Gastroesophageal sphincter (tissue), 4 donors: Measurements from ENCODE around the gene GUCY2C. TPM values are rescaled to one million over a fixed set of nuclear protein-coding genes. Genes with fewer than 3 reads are reported as not detected.

Experiments
- ATAC-seq: fragments of 150-250 bp; one replicate; pipeline ENCODE4 v1.9.1; 2016; ENCODE audit warnings: mild to moderate bottlenecking, moderate library complexity
- H3K27ac ChIP-seq, 4 donors: fragments of 200-600 bp; sonication (generic) in 3 of 4; 1 replicate in 3 of 4; 2 replicates in 1 of 4; pipeline ENCODE4 v1.5.1; 2016 to 2019
- H3K27me3 ChIP-seq: fragments of 200-600 bp; sonication (generic); one replicate; pipeline ENCODE4 v1.5.1; 2019
- H3K36me3 ChIP-seq, 2 donors: fragments of 200-600 bp; sonication (generic); one replicate each; pipeline ENCODE4 v1.5.1; 2019; ENCODE audit warnings: control low read depth in 1 of 2
- H3K4me1 ChIP-seq, 3 donors: fragments of 200-600 bp; sonication (generic); 1 replicate in 2 of 3; 2 replicates in 1 of 3; pipeline ENCODE4 v1.5.1; 2016 to 2019; ENCODE audit warnings: control low read depth in 2 of 3
- H3K4me3 ChIP-seq, 2 donors: fragments of 200-600 bp; sonication (generic); one replicate each; pipeline ENCODE4 v1.5.1; 2019; ENCODE audit warnings: mild to moderate bottlenecking in 1 of 2, moderate library complexity in 1 of 2
- H3K9me3 ChIP-seq, 3 donors: fragments of 200-600 bp; sonication (generic); one replicate each; pipeline ENCODE4 v1.5.1; 2017 to 2019; ENCODE audit warnings: control low read depth in 2 of 3
- EP300 ChIP-seq: sonication (generic); formaldehyde crosslinking; IDR thresholded peaks from one replicate; pipeline ENCODE4 v1.6.1; 2017; ENCODE audit warnings: antibody characterized with exemption, mild to moderate bottlenecking
- POLR2A ChIP-seq, 2 donors: fragments of 450-650 bp; IDR thresholded peaks; one replicate each; pipeline ENCODE4 v1.6.1; 2017; ENCODE audit warnings: antibody characterized with exemption in 2 of 2, mild to moderate bottlenecking in 2 of 2, moderate library complexity in 1 of 2
- POLR2AphosphoS5 ChIP-seq: sonication (generic); formaldehyde crosslinking; IDR thresholded peaks from one replicate; pipeline ENCODE4 v1.6.1; 2017; ENCODE audit warnings: antibody characterized with exemption
- WGBS, 2 donors: methylation state at CpG; one replicate each; pipeline ENCODE4 v1.1.5; 2018; ENCODE audit warnings: low coverage in 1 of 2; 5-methylcytosine and 5-hydroxymethylcytosine counted together
- total RNA-seq, 4 donors: library from RNA; depleted of rRNA; stranded (reverse); fragments of >200 nt; gene quantifications; one replicate each; pipeline ENCODE4 v1.1.0, GENCODE V29; 2016
- TF ChIP-seq, protein P1 (sequence below), 4 experiments: fragments of 200-600 bp in 2 of 4; fragments of 450-650 bp in 2 of 4; sonication (generic) in 1 of 4; IDR thresholded peaks; one replicate each; pipeline ENCODE4 v1.5.1; 2017 to 2019; ENCODE audit warnings: antibody characterized with exemption in 4 of 4, mild to moderate bottlenecking in 2 of 4, moderate library complexity in 2 of 4

GUCY2C gene
- total RNA-seq, 4 donors from 2014 or later: not detected

DNA sequence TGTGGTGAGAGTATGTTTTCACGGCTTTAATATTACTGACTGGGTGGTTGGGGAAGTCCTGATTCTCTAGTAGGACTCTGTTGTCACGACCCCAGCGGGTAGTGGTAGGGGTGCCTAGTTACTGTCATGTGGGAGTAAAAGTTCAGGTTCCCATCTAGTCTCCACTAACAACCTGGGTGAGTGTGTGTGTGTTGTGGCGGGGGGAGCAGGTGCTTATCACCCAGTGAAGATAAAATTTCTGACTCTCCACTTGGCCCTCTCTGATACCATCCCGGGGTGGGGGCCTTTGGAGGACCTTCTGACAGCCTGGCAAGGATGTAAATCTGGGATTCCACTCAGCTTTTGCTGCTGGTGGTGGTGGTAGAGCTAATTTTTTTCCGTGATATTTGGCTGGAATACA lies 35.4 kb upstream of the GUCY2C start:
- no peaks in the 10 kb centered on the region for H3K36me3 ChIP-seq
- no peak for ATAC-seq
- TF ChIP-seq EP300 (no peak), POLR2A (IDR thresholded peaks at IDR 0.05) (no peak), POLR2AphosphoS5 (no peak)
- TF ChIP-seq, protein P1, sequence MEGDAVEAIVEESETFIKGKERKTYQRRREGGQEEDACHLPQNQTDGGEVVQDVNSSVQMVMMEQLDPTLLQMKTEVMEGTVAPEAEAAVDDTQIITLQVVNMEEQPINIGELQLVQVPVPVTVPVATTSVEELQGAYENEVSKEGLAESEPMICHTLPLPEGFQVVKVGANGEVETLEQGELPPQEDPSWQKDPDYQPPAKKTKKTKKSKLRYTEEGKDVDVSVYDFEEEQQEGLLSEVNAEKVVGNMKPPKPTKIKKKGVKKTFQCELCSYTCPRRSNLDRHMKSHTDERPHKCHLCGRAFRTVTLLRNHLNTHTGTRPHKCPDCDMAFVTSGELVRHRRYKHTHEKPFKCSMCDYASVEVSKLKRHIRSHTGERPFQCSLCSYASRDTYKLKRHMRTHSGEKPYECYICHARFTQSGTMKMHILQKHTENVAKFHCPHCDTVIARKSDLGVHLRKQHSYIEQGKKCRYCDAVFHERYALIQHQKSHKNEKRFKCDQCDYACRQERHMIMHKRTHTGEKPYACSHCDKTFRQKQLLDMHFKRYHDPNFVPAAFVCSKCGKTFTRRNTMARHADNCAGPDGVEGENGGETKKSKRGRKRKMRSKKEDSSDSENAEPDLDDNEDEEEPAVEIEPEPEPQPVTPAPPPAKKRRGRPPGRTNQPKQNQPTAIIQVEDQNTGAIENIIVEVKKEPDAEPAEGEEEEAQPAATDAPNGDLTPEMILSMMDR (IDR thresholded peaks at IDR 0.05): no peak
- H3K27me3 ChIP-seq: no peaks in the 10 kb centered on the region
- H3K27ac ChIP-seq: no peak overlapping the region
- no peaks in the 10 kb centered on the region for H3K4me1 ChIP-seq
- H3K4me3 ChIP-seq: no peak overlapping the region
- WGBS, 2 donors: 66 to 100% methylated on average over 2 to 5 of the region's 6 CpGs
- H3K9me3 ChIP-seq: peaks cover 0 to 21% (median 0%) of the 10 kb centered on the region in 3 donors

DNA sequence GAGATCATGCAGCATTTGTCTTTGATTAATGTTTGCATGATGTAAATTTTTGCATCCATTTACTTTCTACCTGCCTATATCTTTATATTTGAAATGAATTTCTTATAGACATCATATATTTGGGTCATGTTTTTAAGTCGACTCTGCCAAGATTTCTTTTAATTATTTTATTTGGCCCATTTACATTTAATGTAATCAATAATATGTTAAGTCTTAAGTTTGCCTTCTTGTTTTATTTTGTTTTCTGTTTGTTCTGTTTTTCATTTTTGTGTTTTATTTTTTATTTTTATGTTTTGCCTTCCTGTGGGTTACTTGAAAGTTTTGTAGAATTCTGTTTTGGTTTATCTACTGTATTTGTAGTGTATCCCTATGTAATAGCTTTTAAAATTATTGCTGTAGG lies 33.2 kb upstream of the GUCY2C start:
- peaks cover 0 to 27% (median 0%) of the 10 kb centered on the region in 3 donors for H3K9me3 ChIP-seq
- no peaks in the 10 kb centered on the region for H3K27me3 ChIP-seq
- TF ChIP-seq POLR2AphosphoS5: no peak
- TF ChIP-seq EP300: no peak
- TF ChIP-seq POLR2A (IDR thresholded peaks at IDR 0.05): no peak
- TF ChIP-seq, protein P1 (IDR thresholded peaks at IDR 0.05): no peak
- H3K36me3 ChIP-seq: no peaks in the 10 kb centered on the region
- WGBS, 2 donors: 73 to 89% methylated on average over 1 of the region's 1 CpG
- no peaks in the 10 kb centered on the region for H3K4me1 ChIP-seq
- no peak overlapping the region for H3K4me3 ChIP-seq
- ATAC-seq: no peak
- H3K27ac ChIP-seq: no peak overlapping the region

DNA sequence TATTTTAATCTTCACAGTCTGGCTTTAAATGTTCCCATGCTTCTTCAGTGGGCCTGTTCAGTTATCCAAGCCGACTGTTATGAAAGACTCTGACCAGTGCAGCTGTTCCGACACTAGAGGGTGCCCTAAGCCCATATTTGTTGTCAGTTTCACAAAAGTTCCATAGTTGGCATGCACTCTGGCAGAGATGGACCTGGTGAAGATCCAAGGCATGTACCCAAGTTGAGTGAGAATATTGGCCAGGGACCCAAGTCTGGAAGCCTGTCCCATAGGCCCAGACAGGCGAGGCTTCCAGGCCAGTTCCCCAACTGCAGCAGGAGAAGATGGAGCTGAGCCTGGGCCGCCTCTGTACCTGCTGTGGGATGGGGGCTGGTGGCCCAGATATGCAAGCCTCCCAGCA lies 27.4 kb upstream of the GUCY2C start:
- Histone ChIP-seq H3K4me1 (no peaks in the 10 kb centered on the region), H3K27me3 (no peaks in the 10 kb centered on the region), H3K27ac (no peak overlapping the region), H3K4me3 (no peak overlapping the region), H3K36me3 (no peaks in the 10 kb centered on the region), H3K9me3 (peaks cover 0 to 18% (median 0%) of the 10 kb centered on the region in 3 donors)
- ATAC-seq: peak; percentile 22
- 43 to 45% methylated on average over 2 of the region's 4 CpGs for WGBS, 2 donors
- no peak for TF ChIP-seq POLR2A (IDR thresholded peaks at IDR 0.05)
- TF ChIP-seq, protein P1 (IDR thresholded peaks at IDR 0.05): peak; percentile 13 to 58 (median 42)

DNA sequence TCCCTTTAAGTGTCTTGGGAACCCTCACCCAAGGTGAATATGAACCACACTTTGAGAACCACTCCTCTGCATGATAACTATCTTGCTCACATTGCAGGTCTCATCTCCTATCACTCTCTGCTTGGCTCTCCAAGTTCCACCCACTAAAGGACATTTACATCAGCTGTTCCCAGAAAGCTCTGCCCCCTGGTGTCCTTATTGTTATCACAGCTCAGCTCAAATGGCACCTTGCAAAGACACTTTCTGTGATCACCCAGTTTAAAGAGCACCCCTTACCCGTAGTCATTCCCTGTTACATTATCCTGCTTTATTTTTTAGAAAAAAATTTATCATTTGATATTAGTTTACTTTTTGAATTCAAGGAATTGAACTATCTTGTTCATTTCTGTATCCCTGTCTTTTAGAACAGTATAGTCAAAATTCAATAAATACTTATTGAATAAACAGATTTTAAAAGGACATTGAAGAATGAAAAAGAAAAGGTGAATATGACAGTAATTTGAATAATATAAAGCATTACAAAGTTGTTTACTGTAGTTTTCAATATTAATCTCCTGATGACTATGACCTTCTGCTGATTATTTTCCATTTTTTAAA lies 20.5 kb upstream of the GUCY2C start:
- WGBS, 2 donors: 36 to 43% methylated on average over 1 of the region's 1 CpG
- H3K27ac ChIP-seq: no peak overlapping the region
- TF ChIP-seq POLR2AphosphoS5 (no peak), POLR2A (IDR thresholded peaks at IDR 0.05) (no peak), EP300 (no peak)
- TF ChIP-seq, protein P1 (IDR thresholded peaks at IDR 0.05): peak in 3 of 4 experiments; percentile 13 to 43 (median 21)
- no peaks in the 10 kb centered on the region for H3K9me3 ChIP-seq
- H3K4me3 ChIP-seq: no peak overlapping the region
- H3K36me3 ChIP-seq: no peaks in the 10 kb centered on the region
- no peaks in the 10 kb centered on the region for H3K27me3 ChIP-seq
- no peak for ATAC-seq
- no peaks in the 10 kb centered on the region for H3K4me1 ChIP-seq

DNA sequence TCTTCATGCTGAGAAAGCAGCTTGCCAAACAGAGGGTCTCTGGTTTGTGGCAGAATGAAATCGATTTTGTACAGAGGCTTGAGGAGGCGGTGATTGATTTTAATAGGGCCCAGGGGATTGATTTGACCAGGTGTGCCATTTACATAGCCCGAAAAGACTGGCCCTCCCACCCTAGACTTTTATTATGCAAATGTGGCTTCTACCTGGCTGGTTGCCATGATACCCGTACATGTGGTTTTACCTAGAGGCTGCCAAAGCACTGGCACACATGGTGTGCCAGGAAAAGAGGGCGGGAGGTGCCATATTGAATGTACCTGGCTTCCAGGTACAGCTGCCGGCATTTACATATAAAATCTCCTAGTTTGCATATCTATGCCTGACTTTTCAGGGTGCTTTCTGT lies 18.0 kb upstream of the GUCY2C start:
- Histone ChIP-seq H3K4me3 (no peak overlapping the region), H3K9me3 (no peaks in the 10 kb centered on the region), H3K27ac (no peak overlapping the region), H3K36me3 (no peaks in the 10 kb centered on the region), H3K27me3 (no peaks in the 10 kb centered on the region), H3K4me1 (no peaks in the 10 kb centered on the region)
- WGBS, 2 donors: 68 to 80% methylated on average over 5 to 6 of the region's 6 CpGs
- ATAC-seq: no peak
- TF ChIP-seq POLR2AphosphoS5 (no peak), POLR2A (IDR thresholded peaks at IDR 0.05) (no peak), EP300 (no peak)
- TF ChIP-seq, protein P1 (IDR thresholded peaks at IDR 0.05): no peak
